GM12878 (cell line): Measurements from ENCODE around the gene ADCYAP1. TPM values are rescaled to one million over a fixed set of nuclear protein-coding genes. Genes with fewer than 3 reads are reported as not detected.

ENCODE experiments used
- ATAC-seq: fragments of 200-7000 bp; cut with Tn5 transposase; 3 replicates; pipeline ENCODE4 v1.9.1; 2020; ENCODE audit warnings: mild to moderate bottlenecking, moderate library complexity
- BruUV-seq: library from RNA; stranded (reverse); fragments of 400-500 nt; replicated peaks from 2 replicates; lab custom pipeline; 2021; lab: Mats Ljungman, UMichigan
- CTCF ChIA-PET: fragments of 300-600 bp; sonication (Branson Sonifier 250); formaldehyde crosslinking; extraction: SDS; loops from one replicate; lab custom pipeline; 2021; ENCODE audit warnings: inconsistent platforms; lab: Yijun Ruan, JAX
- POLR2A ChIA-PET: fragments of 350-600 bp; formaldehyde crosslinking; extraction: SDS; loops from one replicate; lab custom pipeline; 2021; ENCODE audit warnings: inconsistent platforms; lab: Charles Lee
- RAD21 ChIA-PET: fragments of 300-600 bp; sonication (Branson Sonifier 250); formaldehyde crosslinking; loops from one replicate; lab custom pipeline; 2023; ENCODE audit warnings: antibody characterized with exemption; ENCODE audit not compliant: unreplicated experiment; lab: Charles Lee
- SMC1A ChIA-PET: fragments of 300-600 bp; sonication (Branson Sonifier 250); formaldehyde crosslinking; loops from one replicate; lab custom pipeline; 2023; ENCODE audit not compliant: unreplicated experiment, uncharacterized antibody; lab: Charles Lee
- DNase-seq: peaks from one replicate; pipeline ENCODE4 v3.0.0-alpha.2; 2011; ENCODE audit warnings: low read depth, low spot score
- FAIRE-seq: peaks from 3 replicates; lab custom pipeline; 2011; peaks lifted over from hg19 to GRCh38; lab: Jason Lieb, UNC
- H2AFZ ChIP-seq: 2 replicates; pipeline ENCODE4 v1.6.0; 2011; ENCODE audit warnings: low read depth, low read length, control low read depth; ENCODE audit not compliant: control insufficient read depth
- H3K27ac ChIP-seq: 2 replicates; pipeline ENCODE4 v1.5.1; 2011; ENCODE audit warnings: control low read depth; ENCODE audit not compliant: control insufficient read depth, insufficient read depth
- H3K27me3 ChIP-seq, 2 experiments: replicated peaks in 1 of 2; 2 replicates each; pipeline versions ENCODE4 v1.6.0 to v1.6.1; 2011; ENCODE audit warnings: low read length in 1 of 2; ENCODE audit not compliant: control insufficient read depth in 2 of 2, insufficient read depth in 2 of 2
- H3K36me3 ChIP-seq, 2 experiments: 2 replicates each; pipeline ENCODE4 v1.5.1; 2011; ENCODE audit warnings: low read length in 1 of 2; ENCODE audit not compliant: control insufficient read depth in 2 of 2, insufficient read depth in 2 of 2
- H3K4me1 ChIP-seq: 2 replicates; pipeline ENCODE4 v1.6.1; 2011; ENCODE audit warnings: mild to moderate bottlenecking, low read length, moderate library complexity, mixed read lengths; ENCODE audit not compliant: control insufficient read depth, insufficient read depth
- H3K4me2 ChIP-seq: 2 replicates; pipeline ENCODE4 v1.6.0; 2011; ENCODE audit warnings: control low read depth; ENCODE audit not compliant: control insufficient read depth, insufficient read depth
- H3K4me3 ChIP-seq: fragments of 200-600 bp; sonication (generic); 2 replicates; pipeline ENCODE4 v1.5.1; 2016
- H3K79me2 ChIP-seq: 2 replicates; pipeline ENCODE4 v1.6.0; 2011; ENCODE audit warnings: low read length; ENCODE audit not compliant: control insufficient read depth, insufficient read depth
- H3K9ac ChIP-seq: 2 replicates; pipeline ENCODE4 v1.8.0; 2011; ENCODE audit warnings: low read length, control low read depth, mixed read lengths; ENCODE audit not compliant: control insufficient read depth, insufficient read depth
- H3K9me3 ChIP-seq: replicated peaks from 3 replicates; pipeline ENCODE4 v1.5.1; 2011; ENCODE audit warnings: mild to moderate bottlenecking, low read length; ENCODE audit not compliant: control insufficient read depth, insufficient read depth
- H4K20me1 ChIP-seq: 2 replicates; pipeline ENCODE4 v1.6.0; 2011; ENCODE audit not compliant: control insufficient read depth, insufficient read depth
- BCL3 ChIP-seq: IDR thresholded peaks from 2 replicates; pipeline ENCODE4 v1.6.1; 2011; ENCODE audit warnings: borderline replicate concordance, low read depth, mild to moderate bottlenecking, moderate library complexity, low read length; ENCODE audit not compliant: insufficient read depth, poor library complexity, severe bottlenecking
- HDAC2 ChIP-seq: fragments of 200-600 bp; sonication (generic); IDR thresholded peaks from 2 replicates; pipeline ENCODE4 v1.6.1; 2017
- HSF1 ChIP-seq: fragments of 150-350 bp; IDR thresholded peaks from 2 replicates; pipeline ENCODE4 v1.6.1; 2014; ENCODE audit warnings: mild to moderate bottlenecking, low read depth, low read length
- POLR2AphosphoS5 ChIP-seq: IDR thresholded peaks from 2 replicates; pipeline ENCODE4 v1.6.1; 2011; ENCODE audit warnings: mild to moderate bottlenecking, low read length, inconsistent platforms
- WGBS: methylation state at CpG from one replicate; pipeline ENCODE4 v1.1.6; 2016; ENCODE audit warnings: low lambda C conversion rate; ENCODE audit not compliant: insufficient replicate concordance, insufficient coverage; ENCODE audit errors: missing lambda C conversion rate; 5-methylcytosine and 5-hydroxymethylcytosine counted together
- in situ Hi-C: fragments of 300-500 bp; cut with MboI; formaldehyde crosslinking; loops from 9 replicates; pipeline ENCODE4 v1.14.3; 2018; ENCODE audit warnings: mixed read lengths
- intact Hi-C: fragments of 100-400 bp; cut with micrococcal nuclease; formaldehyde crosslinking; loops from one replicate; pipeline ENCODE4 v1.14.2; 2022; ENCODE audit not compliant: unreplicated experiment
- polyA plus RNA-seq, 11 experiments: library from polyadenylated mRNA; depleted of rRNA in 4 of 11; unstranded in 6 of 11; stranded (reverse) in 5 of 11; fragments of >200 nt; fragmentation: Nextera tagmentation in 4 of 11; fragmentation: Illumina TruSeq in 1 of 11; extraction: Ambion mirVana in 4 of 11; extraction: Trizol in 1 of 11; gene quantifications; 1 replicate in 1 of 11; 2 replicates in 10 of 11; pipeline versions ENCODE4 v1.2.1 to v1.2.3, GENCODE V29; 2011 to 2016; ENCODE audit warnings: inconsistent platforms in 2 of 11, missing spikeins in 2 of 11, low read depth in 1 of 11
- total RNA-seq, 4 experiments: library from RNA; depleted of rRNA in 3 of 4; stranded (reverse); fragments of >200 nt in 3 of 4; fragmentation: Illumina TruSeq in 1 of 4; extraction: Trizol in 1 of 4; gene quantifications; 2 replicates each; pipeline versions ENCODE4 v1.2.1 to v1.2.3, GENCODE V29; 2013 to 2021

The ADCYAP1 gene
- total and polyA plus RNA-seq, 10 of the 15 experiments (the other 5 are each of a cell fraction or from before 2014, with no cell fraction given) = 0.02 TPM; not detected in 9

GRCh38 chr18:905307-905947 lies 756 bp downstream of the ADCYAP1 start (continued):
- TF ChIP-seq HSF1 (no peak), BCL3 (no peak)

- no peaks in the 10 kb centered on the region for H3K79me2 ChIP-seq
- ATAC-seq (no peak), FAIRE-seq (no peak), DNase-seq (no peak)
- H3K4me1 ChIP-seq = no peaks in the 10 kb centered on the region
- H3K27ac ChIP-seq = no peak overlapping the region
- WGBS = 49% methylated on average over 26 of the region's 26 CpGs
- H4K20me1 ChIP-seq = no peaks in the 10 kb centered on the region
- no TSS peak for BruUV-seq
- peaks cover 2 to 9% of the 10 kb centered on the region in 2 experiments; a peak in 3 of 4 replicates for H3K27me3 ChIP-seq
- no peak overlapping the region for H2AFZ ChIP-seq
- no peak overlapping the region for H3K4me2 ChIP-seq
- POLR2A ChIA-PET = no interaction called here
- H3K9me3 ChIP-seq = no peaks in the 10 kb centered on the region; the same call in 2 of the 3 replicates
- H3K4me3 ChIP-seq = no peak overlapping the region
- no peaks in the 10 kb centered on the region for H3K36me3 ChIP-seq
- RAD21 ChIA-PET = no interaction called here
- in situ Hi-C loops = loop anchor here (5.0 kb wide), 1 partner anchor 49 kb away; no protein-coding TSS in a partner anchor
- TF ChIP-seq HDAC2 (no peak), POLR2AphosphoS5 (no peak)
- intact Hi-C loops = no loop called here
- no peak overlapping the region for H3K9ac ChIP-seq
- SMC1A ChIA-PET = no interaction called here
- CTCF ChIA-PET = no interaction called here
Measured at GRCh38 chr18:905948-906415, 1.3 kb downstream of the ADCYAP1 start.
